GM19468 (cell line): ENCODE data around the gene ZSCAN20.

Experiments
- ATAC-seq: cut with Tn5 transposase; IDR thresholded peaks from one replicate; pipeline ENCODE4 v1.9.1; 2021; ENCODE audit warnings: mild to moderate bottlenecking, moderate library complexity, moderate number of reproducible peaks; ENCODE audit not compliant: unreplicated experiment; ENCODE audit errors: extremely low read depth

The ZSCAN20 gene

GRCh38 chr1:33524586-33524985 is 52.1 kb downstream of the ZSCAN20 start:
- ATAC-seq = no peak

DNA sequence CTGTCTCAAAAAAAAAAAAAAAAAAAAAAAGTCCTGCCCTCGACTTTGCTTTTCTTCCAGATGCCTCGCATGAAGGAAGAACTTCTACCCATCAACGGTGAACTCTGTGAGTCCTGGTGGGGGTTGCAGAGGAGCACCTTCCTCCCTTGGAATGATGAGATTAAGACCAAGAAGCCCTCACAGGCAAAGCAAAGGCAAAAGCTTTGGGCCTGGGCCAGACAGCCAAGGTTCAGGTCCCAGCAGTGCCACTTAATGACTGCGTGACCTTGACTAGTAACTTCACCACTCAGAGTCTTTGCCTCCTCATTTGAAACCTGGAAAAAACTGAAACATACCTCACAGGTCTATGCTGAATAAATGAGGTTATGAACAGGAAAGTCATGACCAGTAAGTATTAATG is 55.5 kb downstream of the ZSCAN20 start:
- ATAC-seq = no peak

- no peak for ATAC-seq
Measured at GRCh38 chr1:33529957-33530356, 57.5 kb downstream of the ZSCAN20 start.

- no peak for ATAC-seq
Measured at GRCh38 chr1:33532250-33532649, 59.8 kb downstream of the ZSCAN20 start.

DNA sequence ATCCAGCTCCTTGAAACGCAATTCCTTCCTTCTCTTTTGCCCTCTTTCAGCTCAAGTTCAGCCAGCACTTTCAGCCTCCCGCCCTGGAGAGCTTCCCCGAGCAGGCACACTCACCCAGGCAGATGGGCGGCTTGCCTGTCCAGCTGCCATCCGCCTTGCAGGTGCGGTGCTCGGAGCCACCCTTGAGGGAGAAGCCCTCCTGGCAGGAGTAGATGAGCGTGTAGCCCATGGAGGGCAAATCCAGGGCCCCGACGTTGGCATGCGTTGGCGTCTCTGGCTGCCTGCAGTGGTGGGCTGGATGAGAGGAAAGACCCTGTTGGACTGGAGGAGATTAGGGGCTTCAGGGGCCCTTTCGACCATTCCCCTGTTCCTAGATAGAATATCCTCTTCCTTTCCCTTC is 60.5 kb downstream of the ZSCAN20 start:
- no peak for ATAC-seq

DNA sequence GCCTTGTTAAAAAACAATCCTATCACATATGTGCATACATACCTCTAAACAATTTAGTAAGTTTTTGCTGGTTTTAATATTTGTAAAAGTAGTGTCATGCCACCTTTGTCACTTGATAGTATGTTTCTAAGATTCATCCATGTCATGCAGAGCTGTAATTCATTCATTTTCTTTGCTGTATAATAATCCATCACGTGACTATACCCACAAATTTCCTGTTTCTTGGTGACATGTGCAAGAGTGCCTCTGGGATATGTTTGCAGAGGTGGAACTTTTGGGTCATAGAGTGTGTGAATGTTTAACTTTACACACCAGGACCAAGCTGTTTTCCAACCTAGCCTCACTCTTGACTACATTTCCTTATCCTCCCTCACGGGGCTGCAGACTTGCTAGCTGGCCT is 62.9 kb downstream of the ZSCAN20 start:
- ATAC-seq = no peak

DNA sequence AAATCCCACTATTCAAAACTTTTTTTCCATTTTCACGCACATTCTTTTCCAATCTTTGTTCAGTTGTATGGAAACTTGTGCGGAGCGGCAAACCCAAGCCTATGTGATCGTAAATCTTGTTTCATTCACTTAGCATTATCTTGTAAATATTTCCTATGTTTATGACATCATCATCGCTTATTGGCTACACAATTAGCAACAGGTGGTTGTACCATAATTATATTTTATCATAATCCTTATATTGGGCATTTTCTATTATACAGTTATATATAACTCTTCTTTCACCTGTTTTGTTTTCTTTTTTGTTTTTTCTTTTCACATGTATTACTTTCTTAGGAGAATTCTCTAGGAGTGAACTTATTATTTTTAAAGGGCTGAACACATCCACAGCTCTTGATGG is 65.4 kb downstream of the ZSCAN20 start:
- no peak for ATAC-seq

- ATAC-seq = no peak
Measured at GRCh38 chr1:33541966-33542365, 69.5 kb downstream of the ZSCAN20 start.
